ENCODE results near the gene ECD. TPM values are rescaled to one million over a fixed set of nuclear protein-coding genes. Genes with fewer than 3 reads are reported as not detected.

The ECD gene
- polyA plus RNA-seq, 1 donor (not counting 4 experiments of a cell fraction or from before 2014, with no cell fraction given): 35.8 TPM

GRCh38 chr10:73119952-73120351, 47.9 kb downstream of the ECD start:
- Histone ChIP-seq H4K20me1 (ENCODE audit: control insufficient read depth, extremely low read depth, insufficient read depth, low read length) (no peaks in the 10 kb centered on the region), H3K4me3 (ENCODE audit: control insufficient read depth in 2 of 3, extremely low read depth in 1 of 3, insufficient read depth in 2 of 3, low read depth in 1 of 3, low read length in 3 of 3) (no peak overlapping the region), H3K27me3 (ENCODE audit: control insufficient read depth, extremely low read depth, insufficient read depth, low read length) (no peaks in the 10 kb centered on the region), H3K9ac (ENCODE audit: control insufficient read depth, extremely low read depth, insufficient read depth, low read length) (no peak overlapping the region), H3K79me2 (ENCODE audit: control insufficient read depth, insufficient read depth, low read length) (no peaks in the 10 kb centered on the region), H3K4me2 (ENCODE audit: control insufficient read depth, extremely low read depth, insufficient read depth, low read depth, low read length) (no peak overlapping the region), H3K36me3 (ENCODE audit: control insufficient read depth in 2 of 2, extremely low read depth in 1 of 2, insufficient read depth in 2 of 2, low read length in 2 of 2) (peaks cover 2 to 6% of the 10 kb centered on the region in 2 experiments), H3K9me3 (ENCODE audit: control insufficient read depth, low read depth, low read length) (no peaks in the 10 kb centered on the region), H2AFZ (ENCODE audit: control insufficient read depth, low read length) (no peak overlapping the region), H3K4me1 (ENCODE audit: control insufficient read depth, extremely low read depth, insufficient read depth, low read length) (peaks cover 11% of the 10 kb centered on the region), H3K27ac (ENCODE audit: control insufficient read depth, insufficient read depth, low read length) (no peak overlapping the region), H3K9me1 (ENCODE audit: control insufficient read depth, extremely low read depth, insufficient read depth, low read length) (no peaks in the 10 kb centered on the region)
- DNase-seq (ENCODE audit: low read depth, low spot score): no peak
- dilution Hi-C loops (cut with MboI; ENCODE audit: extremely low pct_ligation_motif_present, low sequenced_read_pairs): no loop called here
- FAIRE-seq: no peak
- TF ChIP-seq EZH2 (IDR thresholded peaks at IDR 0.05; ENCODE audit: low read length): no peak
- no peak for TF ChIP-seq CTCF (optimal IDR thresholded peaks at IDR 0.05 in 1 of 3, IDR thresholded peaks at IDR 0.05 in 1 of 3, conservative IDR thresholded peaks at IDR 0.05 in 1 of 3; ENCODE audit: extremely low read depth in 1 of 3, insufficient read depth in 2 of 3, low read length in 3 of 3)

GRCh38 chr10:73119457-73119856, 48.4 kb downstream of the ECD start:
- no peak overlapping the region for H3K27ac ChIP-seq (ENCODE audit: control insufficient read depth, insufficient read depth, low read length)
- H3K4me1 ChIP-seq (ENCODE audit: control insufficient read depth, extremely low read depth, insufficient read depth, low read length): peaks cover 11% of the 10 kb centered on the region
- H3K9ac ChIP-seq (ENCODE audit: control insufficient read depth, extremely low read depth, insufficient read depth, low read length): no peak overlapping the region
- H3K27me3 ChIP-seq (ENCODE audit: control insufficient read depth, extremely low read depth, insufficient read depth, low read length): no peaks in the 10 kb centered on the region
- H3K36me3 ChIP-seq (ENCODE audit: control insufficient read depth in 2 of 2, extremely low read depth in 1 of 2, insufficient read depth in 2 of 2, low read length in 2 of 2): peaks cover 1 to 3% of the 10 kb centered on the region in 2 experiments
- no peaks in the 10 kb centered on the region for H3K9me1 ChIP-seq (ENCODE audit: control insufficient read depth, extremely low read depth, insufficient read depth, low read length)
- no peaks in the 10 kb centered on the region for H3K9me3 ChIP-seq (ENCODE audit: control insufficient read depth, low read depth, low read length)
- no peaks in the 10 kb centered on the region for H4K20me1 ChIP-seq (ENCODE audit: control insufficient read depth, extremely low read depth, insufficient read depth, low read length)
- DNase-seq (ENCODE audit: low read depth, low spot score): no peak
- FAIRE-seq: no peak
- H3K79me2 ChIP-seq (ENCODE audit: control insufficient read depth, insufficient read depth, low read length): no peaks in the 10 kb centered on the region
- dilution Hi-C loops (cut with MboI; ENCODE audit: extremely low pct_ligation_motif_present, low sequenced_read_pairs): no loop called here
- no peak overlapping the region for H2AFZ ChIP-seq (ENCODE audit: control insufficient read depth, low read length)
- no peak overlapping the region for H3K4me2 ChIP-seq (ENCODE audit: control insufficient read depth, extremely low read depth, insufficient read depth, low read depth, low read length)
- no peak overlapping the region for H3K4me3 ChIP-seq (ENCODE audit: control insufficient read depth in 2 of 3, extremely low read depth in 1 of 3, insufficient read depth in 2 of 3, low read depth in 1 of 3, low read length in 3 of 3)
- TF ChIP-seq EZH2 (IDR thresholded peaks at IDR 0.05; ENCODE audit: low read length): no peak
- no peak for TF ChIP-seq CTCF (optimal IDR thresholded peaks at IDR 0.05 in 1 of 3, IDR thresholded peaks at IDR 0.05 in 1 of 3, conservative IDR thresholded peaks at IDR 0.05 in 1 of 3; ENCODE audit: extremely low read depth in 1 of 3, insufficient read depth in 2 of 3, low read length in 3 of 3)

Data from keratinocyte (primary cell).